ENCODE measurements around the gene AIFM3.

- TF ChIP-seq CTCF (IDR thresholded peaks at IDR 0.05), result no peak
- TF ChIP-seq POLR2A (IDR thresholded peaks at IDR 0.05), result no peak
Measured at GRCh38 chr22:21022955-21023614, 56.0 kb downstream of the AIFM3 start.
